ENCODE results near the gene ISLR. TPM values are rescaled to one million over a fixed set of nuclear protein-coding genes. Genes with fewer than 3 reads are reported as not detected.

ISLR gene
- total and polyA plus RNA-seq, 2 of the 4 experiments (the other 2 are of a cell fraction): under 0.01 to 0.79 TPM

- H2AFZ ChIP-seq (replicated peaks; ENCODE audit: low read length, poor library complexity): no peak overlapping the region
- ChIA-PET CTCF (no interaction called here), POLR2A (ENCODE audit: unreplicated experiment) (no interaction called here)
- no peak overlapping the region for H3K14ac ChIP-seq (replicated peaks; ENCODE audit: low read depth, low read length)
- no peaks in the 10 kb centered on the region for H3K79me1 ChIP-seq (ENCODE audit: low read depth in 1 of 2, low read length in 2 of 2)
- dilution Hi-C loops (cut with HindIII; ENCODE audit: low sequenced_read_pairs, unreplicated experiment): no loop called here
- H2BK20ac ChIP-seq (ENCODE audit: low read depth, low read length): no peak overlapping the region
- TF ChIP-seq CTCF (conservative IDR thresholded peaks at IDR 0.05; ENCODE audit: low read depth, low read length) (no peak), SMC3 (IDR thresholded peaks at IDR 0.05; ENCODE audit: low read depth, low read length) (no peak), NFE2L2 (IDR thresholded peaks at IDR 0.05; ENCODE audit: low read depth, low read length) (no peak), USF2 (IDR thresholded peaks at IDR 0.05; ENCODE audit: low read depth, low read length) (no peak), BHLHE40 (IDR thresholded peaks at IDR 0.05; ENCODE audit: low read depth, low read length) (no peak), POLR2A (IDR thresholded peaks at IDR 0.05; ENCODE audit: low read depth, low read length) (no peak)
- 90% methylated on average over 4 of the region's 11 CpGs; no CpG with 5 or more reads in 1 of the 2 experiments for WGBS, 2 experiments (ENCODE audit: extremely low coverage in 2 of 2, insufficient read length in 1 of 2)
- H4K91ac ChIP-seq (ENCODE audit: insufficient read depth, low read depth, low read length): no peak overlapping the region
- no peaks in the 10 kb centered on the region for H3K4me1 ChIP-seq (ENCODE audit: control insufficient read depth, insufficient read depth, low read length)
- DNase-seq: no peak
- no peak overlapping the region for H4K8ac ChIP-seq (ENCODE audit: low read depth in 2 of 2, low read length in 2 of 2)
- no peaks in the 10 kb centered on the region for H3K36me3 ChIP-seq (ENCODE audit: control insufficient read depth, insufficient read depth, low read length)
- no peak overlapping the region for H3K4me3 ChIP-seq (ENCODE audit: insufficient read depth, low read depth, low read length)
- H2BK15ac ChIP-seq (ENCODE audit: low read depth, low read length): no peak overlapping the region
- intact Hi-C loops (cut with micrococcal nuclease): no loop called here
- H3K27me3 ChIP-seq (ENCODE audit: control insufficient read depth, insufficient read depth, low read length): peaks cover 19% of the 10 kb centered on the region
- H3K23ac ChIP-seq (ENCODE audit: low read depth, low read length): no peak overlapping the region
- H3K27ac ChIP-seq (ENCODE audit: insufficient read depth, low read length): no peak overlapping the region
- in situ Hi-C loops (cut with MboI; ENCODE audit: low sequenced_read_pairs): no loop called here
- BruUV-seq (replicated peaks): no TSS peak
- ATAC-seq (ENCODE audit: low read depth): no peak
- H2BK120ac ChIP-seq (ENCODE audit: low read depth, low read length): no peak overlapping the region
- no peaks in the 10 kb centered on the region for H3K9me3 ChIP-seq (ENCODE audit: control insufficient read depth, insufficient read depth, low read length)
- H2AK9ac ChIP-seq (replicated peaks; ENCODE audit: low read depth, low read length, poor library complexity): no peak overlapping the region
- H3K9me1 ChIP-seq (ENCODE audit: insufficient read depth, low read length): 0 out of 2 replicates have a peak, but pooled peaks cover 5% of the 10 kb centered on the region
- no peaks in the 10 kb centered on the region for H4K20me1 ChIP-seq (ENCODE audit: insufficient read depth, low read length)
- H3K18ac ChIP-seq (ENCODE audit: low read depth, low read length): no peak overlapping the region
- no peak overlapping the region for H2AK5ac ChIP-seq (ENCODE audit: low read depth, low read length)
- H3K9ac ChIP-seq (ENCODE audit: low read depth, low read length): no peak overlapping the region
- no peak overlapping the region for H3K4me2 ChIP-seq (ENCODE audit: low read depth, low read length)
- no peak overlapping the region for H3K56ac ChIP-seq (ENCODE audit: extremely low read depth, insufficient read depth, low read length)
- no peak overlapping the region for H4K5ac ChIP-seq (ENCODE audit: low read depth, low read length)
- no peak overlapping the region for H2BK5ac ChIP-seq (ENCODE audit: low read depth, low read length, poor library complexity, severe bottlenecking)
- H3K4ac ChIP-seq (ENCODE audit: low read depth, low read length): no peak overlapping the region
Measured at GRCh38 chr15:74188216-74188615, 14.7 kb downstream of the ISLR start.
